Left renal cortex interstitium (tissue), 4 donors: ENCODE data around the gene LNPEP. TPM values are rescaled to one million over a fixed set of nuclear protein-coding genes. Genes with fewer than 3 reads are reported as not detected.
"Not testable (repeated sequence)": the region's sequence is repeated elsewhere in the genome, so short reads cannot be mapped to it uniquely, and the experiment has no call there.

Source experiments
- DNase-seq, 4 donors: peaks; one replicate each; pipeline ENCODE4 v3.0.0-alpha.2; 2013; ENCODE audit warnings: low read depth in 4 of 4, low spot score in 2 of 4, missing footprints in 1 of 4
- polyA plus RNA-seq, 4 donors: library from polyadenylated mRNA; unstranded; fragments of 120-200 nt; gene quantifications; one replicate each; pipeline ENCODE4 v1.2.1, GENCODE V29; 2013; ENCODE audit not compliant: insufficient read length in 4 of 4

The LNPEP gene
- polyA plus RNA-seq, 4 donors, result 21.1 to 30.2 (median 22.9) TPM

GRCh38 chr5:97046270-97046982 lies 110.5 kb downstream of the LNPEP start:
- DNase-seq, result no peak

- DNase-seq, result no peak
Measured at GRCh38 chr5:97047076-97047475, 111.2 kb downstream of the LNPEP start.

GRCh38 chr5:97049175-97049574 lies 113.3 kb downstream of the LNPEP start:
- DNase-seq, result no peak

GRCh38 chr5:97056263-97056662 lies 120.4 kb downstream of the LNPEP start:
- no peak for DNase-seq

- peak in 1 of 4 donors; percentile 41 for DNase-seq
Measured at GRCh38 chr5:97062046-97062445, 126.2 kb downstream of the LNPEP start.

GRCh38 chr5:97063251-97063650 lies 127.4 kb downstream of the LNPEP start:
- DNase-seq, result no peak

- no peak for DNase-seq
Measured at GRCh38 chr5:97065475-97065874, 129.6 kb downstream of the LNPEP start.

- DNase-seq, result no peak
Measured at GRCh38 chr5:97067296-97067850, 131.5 kb downstream of the LNPEP start.

GRCh38 chr5:97070234-97070633 lies 134.4 kb downstream of the LNPEP start:
- DNase-seq, result no peak

GRCh38 chr5:97071101-97071500 lies 135.2 kb downstream of the LNPEP start:
- no peak for DNase-seq

- DNase-seq, result no peak
Measured at GRCh38 chr5:97071993-97072392, 136.1 kb downstream of the LNPEP start.

- no peak for DNase-seq
Measured at GRCh38 chr5:97072696-97073095, 136.8 kb downstream of the LNPEP start.

GRCh38 chr5:97073420-97073819 lies 137.5 kb downstream of the LNPEP start:
- no peak for DNase-seq

GRCh38 chr5:97074859-97075489 lies 139.1 kb downstream of the LNPEP start:
- DNase-seq, result no peak

- no peak for DNase-seq
Measured at GRCh38 chr5:97075649-97076048, 139.8 kb downstream of the LNPEP start.

GRCh38 chr5:97076098-97076497 lies 140.2 kb downstream of the LNPEP start:
- no peak for DNase-seq

- DNase-seq, result no peak
Measured at GRCh38 chr5:97077246-97077645, 141.4 kb downstream of the LNPEP start.

- no peak for DNase-seq
Measured at GRCh38 chr5:97078958-97079743, 143.3 kb downstream of the LNPEP start.

- not testable (repeated sequence) for DNase-seq
Measured at GRCh38 chr5:97084782-97085458, 149.0 kb downstream of the LNPEP start.

- no peak for DNase-seq
Measured at GRCh38 chr5:97085459-97086181, 149.7 kb downstream of the LNPEP start.
